HS-5 (cell line): ENCODE results near the gene OR13A1.
"Not testable (repeated sequence)": the region's sequence is repeated elsewhere in the genome, so short reads cannot be mapped to it uniquely, and the experiment has no call there.

Source experiments
- DNase-seq: peaks from one replicate; pipeline ENCODE4 v3.0.0-alpha.2; 2012; ENCODE audit warnings: low read depth

OR13A1 gene

GRCh38 chr10:45282061-45282460 is 33.3 kb downstream of the OR13A1 start:
- DNase-seq, result no peak

GRCh38 chr10:45280113-45280760 is 35.2 kb downstream of the OR13A1 start:
- no peak for DNase-seq

- no peak for DNase-seq
Measured at GRCh38 chr10:45279682-45280081, 35.7 kb downstream of the OR13A1 start.

- DNase-seq, result no peak
Measured at GRCh38 chr10:45278860-45279498, 36.4 kb downstream of the OR13A1 start.

GRCh38 chr10:45276146-45276545 is 39.3 kb downstream of the OR13A1 start:
- DNase-seq, result not testable (repeated sequence)

- no peak for DNase-seq
Measured at GRCh38 chr10:45274364-45274763, 41.0 kb downstream of the OR13A1 start.

GRCh38 chr10:45267777-45268176 is 47.6 kb downstream of the OR13A1 start:
- DNase-seq, result not testable (repeated sequence)

- no peak for DNase-seq
Measured at GRCh38 chr10:45265996-45266395, 49.4 kb downstream of the OR13A1 start.

- no peak for DNase-seq
Measured at GRCh38 chr10:45261946-45262345, 53.5 kb downstream of the OR13A1 start.

GRCh38 chr10:45261243-45261775 is 54.1 kb downstream of the OR13A1 start:
- DNase-seq, result no peak

- DNase-seq, result not testable (repeated sequence)
Measured at GRCh38 chr10:45260635-45261034, 54.8 kb downstream of the OR13A1 start.

- not testable (repeated sequence) for DNase-seq
Measured at GRCh38 chr10:45259786-45260495, 55.5 kb downstream of the OR13A1 start.

- DNase-seq, result no peak
Measured at GRCh38 chr10:45257600-45257999, 57.8 kb downstream of the OR13A1 start.

GRCh38 chr10:45256246-45256645 is 59.2 kb downstream of the OR13A1 start:
- DNase-seq, result no peak

- DNase-seq, result no peak
Measured at GRCh38 chr10:45255706-45256105, 59.7 kb downstream of the OR13A1 start.

- DNase-seq, result no peak
Measured at GRCh38 chr10:45254892-45255291, 60.5 kb downstream of the OR13A1 start.

GRCh38 chr10:45253183-45253914 is 62.1 kb downstream of the OR13A1 start:
- no peak for DNase-seq
